Calu3 (cell line): ENCODE results near the gene NUDC. TPM values are rescaled to one million over a fixed set of nuclear protein-coding genes. Genes with fewer than 3 reads are reported as not detected.
A peak's percentile ranks its signal among the peaks of the same experiment; 100 is the strongest.

ENCODE experiments used
- BruUV-seq: library from RNA; stranded (reverse); fragments of 400-500 nt; replicated peaks from 2 replicates; lab custom pipeline; 2021; lab: Mats Ljungman, UMichigan
- CTCF ChIA-PET: fragments of 300-600 bp; sonication (Branson Sonifier 250); formaldehyde crosslinking; loops from one replicate; lab custom pipeline; 2022; ENCODE audit warnings: antibody characterized with exemption; lab: Charles Lee
- DNase-seq: peaks from one replicate; pipeline ENCODE4 v3.0.0; 2022
- H3K27ac Mint-ChIP-seq: one replicate; pipeline ENCODE4 v1.8.0; 2022; ENCODE audit warnings: mixed read lengths; ENCODE audit not compliant: unreplicated experiment
- H3K27me3 Mint-ChIP-seq: one replicate; pipeline ENCODE4 v1.8.0; 2022; ENCODE audit warnings: mixed read lengths; ENCODE audit not compliant: unreplicated experiment
- H3K36me3 Mint-ChIP-seq: one replicate; pipeline ENCODE4 v1.8.0; 2022; ENCODE audit warnings: mild to moderate bottlenecking, moderate library complexity, mixed read lengths; ENCODE audit not compliant: insufficient read depth, unreplicated experiment
- H3K4me1 Mint-ChIP-seq: one replicate; pipeline ENCODE4 v1.8.0; 2022; ENCODE audit warnings: mild to moderate bottlenecking, low read depth, mixed read lengths; ENCODE audit not compliant: unreplicated experiment
- H3K4me3 Mint-ChIP-seq: one replicate; pipeline ENCODE4 v1.8.0; 2022; ENCODE audit warnings: mild to moderate bottlenecking, low read depth, moderate library complexity, mixed read lengths; ENCODE audit not compliant: unreplicated experiment
- H3K9me3 Mint-ChIP-seq: one replicate; pipeline ENCODE4 v1.8.0; 2022; ENCODE audit warnings: low read depth, mixed read lengths; ENCODE audit not compliant: unreplicated experiment
- intact Hi-C: fragments of 100-400 bp; cut with micrococcal nuclease; formaldehyde crosslinking; loops from one replicate; pipeline ENCODE4 v1.10.0; 2022; ENCODE audit not compliant: unreplicated experiment
- total RNA-seq: library from RNA; stranded (reverse); gene quantifications from 2 replicates; pipeline ENCODE4 v1.2.3, GENCODE V29; 2022
- TF ChIP-seq, protein P1 (sequence below): fragments of 200-600 bp; IDR thresholded peaks from one replicate; pipeline ENCODE4 v1.8.0; 2022; ENCODE audit warnings: antibody characterized with exemption; ENCODE audit not compliant: unreplicated experiment

Gene NUDC
- total RNA-seq, 1 experiment from 2014 or later, result 101 TPM

DNA sequence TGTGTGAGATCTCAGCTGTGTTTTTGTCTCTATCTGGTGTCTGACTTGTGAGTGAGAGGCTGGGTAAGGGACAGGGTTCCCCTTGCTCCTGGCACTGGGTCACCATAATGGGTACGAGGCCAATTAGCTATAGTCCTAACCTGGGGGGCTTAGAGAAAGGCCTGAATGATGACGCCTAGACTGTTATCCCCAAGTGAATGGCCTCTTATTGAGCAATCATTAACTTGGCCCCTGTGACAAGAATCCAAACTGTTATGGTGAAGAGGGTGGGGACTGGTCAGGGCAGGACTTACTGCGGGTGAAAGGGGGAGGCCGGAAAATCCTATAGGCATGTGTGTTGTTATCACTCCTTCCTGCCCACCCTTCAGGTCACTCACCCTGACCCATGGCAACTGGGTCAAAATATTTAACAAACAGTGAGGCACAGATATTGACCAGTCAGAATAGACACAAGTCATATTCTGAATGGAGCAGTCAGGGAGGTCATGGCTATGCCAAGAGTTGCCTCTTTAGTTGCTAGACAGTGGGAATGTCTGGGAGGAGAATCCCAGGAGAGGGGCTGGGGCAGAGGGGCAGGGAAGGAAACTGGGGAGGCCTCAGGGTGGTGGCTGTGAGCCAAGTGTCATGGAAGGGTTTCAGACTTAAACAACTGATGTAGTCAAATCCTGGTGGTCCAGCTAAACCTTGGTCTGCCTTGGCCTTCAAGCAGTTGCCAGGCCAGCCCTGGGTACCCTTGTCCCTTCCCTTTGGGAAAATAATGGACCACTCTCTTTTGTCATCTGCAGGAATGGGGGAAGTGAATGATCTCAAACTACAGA lies 11.0 kb upstream of the NUDC start:
- TF ChIP-seq, protein P1, sequence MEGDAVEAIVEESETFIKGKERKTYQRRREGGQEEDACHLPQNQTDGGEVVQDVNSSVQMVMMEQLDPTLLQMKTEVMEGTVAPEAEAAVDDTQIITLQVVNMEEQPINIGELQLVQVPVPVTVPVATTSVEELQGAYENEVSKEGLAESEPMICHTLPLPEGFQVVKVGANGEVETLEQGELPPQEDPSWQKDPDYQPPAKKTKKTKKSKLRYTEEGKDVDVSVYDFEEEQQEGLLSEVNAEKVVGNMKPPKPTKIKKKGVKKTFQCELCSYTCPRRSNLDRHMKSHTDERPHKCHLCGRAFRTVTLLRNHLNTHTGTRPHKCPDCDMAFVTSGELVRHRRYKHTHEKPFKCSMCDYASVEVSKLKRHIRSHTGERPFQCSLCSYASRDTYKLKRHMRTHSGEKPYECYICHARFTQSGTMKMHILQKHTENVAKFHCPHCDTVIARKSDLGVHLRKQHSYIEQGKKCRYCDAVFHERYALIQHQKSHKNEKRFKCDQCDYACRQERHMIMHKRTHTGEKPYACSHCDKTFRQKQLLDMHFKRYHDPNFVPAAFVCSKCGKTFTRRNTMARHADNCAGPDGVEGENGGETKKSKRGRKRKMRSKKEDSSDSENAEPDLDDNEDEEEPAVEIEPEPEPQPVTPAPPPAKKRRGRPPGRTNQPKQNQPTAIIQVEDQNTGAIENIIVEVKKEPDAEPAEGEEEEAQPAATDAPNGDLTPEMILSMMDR, result no peak
- no TSS peak for BruUV-seq
- peak overlapping the region; percentile 11 for H3K27ac Mint-ChIP-seq
- no peak overlapping the region for H3K4me3 Mint-ChIP-seq
- CTCF ChIA-PET, result no interaction called here
- peaks cover 31% of the 10 kb centered on the region for H3K4me1 Mint-ChIP-seq
- DNase-seq, result no peak
- H3K36me3 Mint-ChIP-seq, result peaks cover 8% of the 10 kb centered on the region
- no peaks in the 10 kb centered on the region for H3K27me3 Mint-ChIP-seq
- intact Hi-C loops, result no loop called here
- H3K9me3 Mint-ChIP-seq, result no peaks in the 10 kb centered on the region

DNA sequence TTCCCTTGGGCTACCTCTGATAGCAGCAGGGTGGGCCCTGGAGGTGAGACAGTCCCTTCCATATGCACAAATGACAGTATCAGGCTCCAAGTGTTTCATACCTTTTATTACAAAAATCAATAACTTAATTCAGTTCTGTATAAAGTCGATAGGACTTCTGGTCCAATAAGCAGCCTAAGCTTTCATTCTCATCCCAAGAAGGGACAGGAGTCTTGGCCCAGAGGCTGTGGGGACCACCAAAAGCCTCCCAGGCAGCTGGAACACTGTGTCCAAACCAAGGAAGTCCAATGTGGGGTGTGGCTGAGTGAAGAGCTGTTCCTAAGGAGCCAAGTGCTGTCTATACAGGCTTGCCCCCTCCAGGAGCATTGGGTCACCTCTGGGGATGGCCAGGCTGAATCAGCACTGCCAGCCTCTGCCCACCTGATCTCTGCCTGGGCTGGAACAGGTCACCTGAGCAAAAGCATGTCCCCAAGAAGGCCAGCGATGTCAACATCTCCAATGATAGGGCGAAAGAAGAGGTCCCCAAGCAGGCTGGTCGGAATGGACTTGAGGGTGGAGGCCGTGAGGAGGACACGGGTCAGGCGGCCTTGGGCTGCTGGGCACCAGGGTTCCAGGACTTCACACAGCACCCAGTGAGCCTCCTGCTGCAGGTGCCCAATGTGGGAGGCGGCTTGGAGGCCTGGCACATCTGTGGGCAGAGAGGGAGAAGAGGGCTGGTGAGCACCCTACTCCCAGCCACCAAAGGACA lies 10.0 kb upstream of the NUDC start:
- Mint-ChIP-seq H3K27me3 (no peaks in the 10 kb centered on the region), H3K9me3 (no peaks in the 10 kb centered on the region), H3K4me3 (no peak overlapping the region), H3K36me3 (peaks cover 8% of the 10 kb centered on the region), H3K4me1 (peaks cover 31% of the 10 kb centered on the region), H3K27ac (no peak overlapping the region)
- DNase-seq, result no peak
- CTCF ChIA-PET, result no interaction called here
- intact Hi-C loops, result no loop called here
- TF ChIP-seq, protein P1, result no peak
- no TSS peak for BruUV-seq

DNA sequence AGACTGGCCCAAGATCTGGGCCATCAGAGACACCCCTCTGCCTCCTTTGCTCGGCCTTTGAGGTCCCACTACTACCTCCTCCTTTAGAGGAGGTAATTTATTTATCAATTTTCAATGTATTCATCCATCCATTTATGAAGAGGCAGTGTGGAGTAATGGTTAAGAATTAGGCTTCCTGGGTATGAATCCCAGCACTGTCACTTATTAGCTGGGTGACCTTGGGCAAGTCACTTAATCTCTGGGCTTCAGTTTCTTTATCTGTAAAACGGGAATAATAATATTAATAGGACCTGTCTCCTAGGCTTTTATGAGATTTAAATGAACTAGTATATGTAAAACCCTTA lies 9.4 kb upstream of the NUDC start:
- Mint-ChIP-seq H3K9me3 (no peaks in the 10 kb centered on the region), H3K4me3 (no peak overlapping the region), H3K36me3 (peaks cover 8% of the 10 kb centered on the region), H3K27ac (no peak overlapping the region), H3K27me3 (no peaks in the 10 kb centered on the region), H3K4me1 (peaks cover 26% of the 10 kb centered on the region)
- intact Hi-C loops, result no loop called here
- DNase-seq, result no peak
- CTCF ChIA-PET, result no interaction called here
- BruUV-seq, result no TSS peak
- TF ChIP-seq, protein P1, result no peak

DNA sequence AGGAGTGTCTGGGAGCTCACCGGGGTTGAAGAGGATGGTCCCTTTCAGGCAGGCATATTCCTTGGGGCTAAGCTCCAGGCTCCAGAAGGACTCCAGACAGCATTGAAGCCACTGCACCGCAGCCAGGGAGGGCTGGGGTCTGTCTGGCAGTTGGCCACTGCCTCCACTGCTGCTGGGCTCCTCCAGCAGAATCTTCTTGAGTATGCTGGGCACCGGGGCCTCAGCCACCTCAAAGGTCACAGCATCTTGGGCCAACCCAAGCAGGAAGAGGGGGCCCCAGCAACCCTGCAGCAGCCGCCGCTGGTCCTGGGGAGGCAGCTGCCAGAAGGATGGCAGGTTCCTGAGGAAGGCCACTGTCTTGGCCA lies 8.2 kb upstream of the NUDC start:
- CTCF ChIA-PET, result no interaction called here
- no peaks in the 10 kb centered on the region for H3K9me3 Mint-ChIP-seq
- H3K27me3 Mint-ChIP-seq, result no peaks in the 10 kb centered on the region
- intact Hi-C loops, result no loop called here
- BruUV-seq, result no TSS peak
- H3K4me3 Mint-ChIP-seq, result no peak overlapping the region
- DNase-seq, result no peak
- peaks cover 20% of the 10 kb centered on the region for H3K4me1 Mint-ChIP-seq
- TF ChIP-seq, protein P1, result no peak
- no peak overlapping the region for H3K27ac Mint-ChIP-seq
- peaks cover 8% of the 10 kb centered on the region for H3K36me3 Mint-ChIP-seq
